ENCODE data around the gene ZNF789.

Gene ZNF789

DNA sequence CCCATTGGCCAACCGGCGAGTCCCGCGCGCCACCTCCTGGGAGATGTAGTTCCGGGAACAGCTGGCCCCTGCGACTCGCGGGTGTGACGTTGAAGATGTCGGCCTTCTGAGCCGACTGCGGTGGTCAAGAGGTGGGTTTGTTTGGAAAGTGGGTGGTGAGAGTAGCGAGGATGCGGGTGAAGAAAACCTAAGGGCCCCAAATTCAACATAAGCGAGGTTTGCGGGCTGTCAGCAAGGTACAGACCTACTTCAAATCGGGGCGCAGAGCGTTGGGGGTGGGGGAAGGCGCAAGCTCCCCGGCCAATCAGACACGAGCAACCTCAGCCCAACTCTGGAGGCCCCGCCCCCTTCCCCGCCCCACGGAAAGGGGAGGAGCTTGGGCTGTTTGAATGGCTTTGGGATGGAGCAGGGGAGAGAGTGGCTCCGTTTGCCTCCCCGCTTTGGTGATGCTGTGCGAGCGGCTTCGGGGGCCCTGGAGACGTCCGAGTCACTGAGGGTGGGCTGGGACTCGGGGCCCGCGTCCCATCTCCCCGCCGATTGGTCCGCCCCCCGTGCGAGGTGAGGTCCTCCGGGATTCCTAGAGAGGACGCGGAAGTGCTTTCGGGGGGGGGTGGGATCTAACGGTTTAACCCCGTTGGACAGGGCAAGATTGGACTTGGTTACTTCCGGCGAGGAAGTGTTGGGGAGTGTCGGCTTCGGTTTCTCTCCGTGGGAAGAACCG, 32.1 kb downstream of the ZNF789 start, which contains the start of gene ZKSCAN5:
ZKSCAN5 (plus strand) TSS at position 60 of the 721 bp plus-strand sequence. CDS start 1,383 bp downstream, outside the sequence.
- DNase-seq (ENCODE audit: low spot score) = peak; percentile 95

DNA sequence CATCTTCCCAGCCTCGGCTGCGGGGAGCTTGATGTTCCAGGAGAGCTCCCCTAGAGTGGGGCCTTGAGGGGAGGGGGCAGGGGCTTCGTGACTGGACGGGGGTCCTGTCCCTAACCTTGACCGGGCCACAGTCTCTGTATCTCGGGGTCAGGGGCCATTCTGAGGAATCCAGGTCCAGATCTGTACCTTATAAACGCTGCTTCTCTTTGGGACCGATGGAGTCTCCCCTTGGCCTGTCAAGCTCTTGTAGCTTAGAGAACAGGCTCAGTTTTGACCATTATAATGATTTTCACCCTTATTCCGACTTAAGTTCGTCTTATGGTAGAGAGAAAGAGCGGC, 32.6 kb downstream of the ZNF789 start:
- no peak for DNase-seq (ENCODE audit: low spot score)

GRCh38 chr7:99514050-99514449, 41.4 kb downstream of the ZNF789 start:
- DNase-seq (ENCODE audit: low spot score) = no peak

DNA sequence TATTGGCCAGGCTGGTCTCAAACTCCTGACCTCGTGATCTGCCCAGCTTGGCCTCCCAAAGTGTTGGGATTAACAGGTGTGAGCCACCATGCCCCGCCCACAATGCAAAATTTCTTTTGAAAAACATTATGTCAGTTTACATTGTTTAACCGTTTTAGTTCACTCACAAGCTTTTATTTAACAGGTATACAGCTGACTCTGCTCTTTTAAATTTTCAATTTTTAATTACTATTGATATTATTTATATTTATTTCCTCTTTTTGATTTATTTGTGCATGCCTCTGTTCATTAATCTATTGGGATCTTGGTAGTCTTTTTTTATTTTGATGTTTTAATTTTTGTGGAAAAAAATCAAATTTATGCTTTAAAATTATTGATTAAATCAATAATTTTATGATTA, 48.7 kb downstream of the ZNF789 start:
- DNase-seq (ENCODE audit: low spot score) = no peak

DNA sequence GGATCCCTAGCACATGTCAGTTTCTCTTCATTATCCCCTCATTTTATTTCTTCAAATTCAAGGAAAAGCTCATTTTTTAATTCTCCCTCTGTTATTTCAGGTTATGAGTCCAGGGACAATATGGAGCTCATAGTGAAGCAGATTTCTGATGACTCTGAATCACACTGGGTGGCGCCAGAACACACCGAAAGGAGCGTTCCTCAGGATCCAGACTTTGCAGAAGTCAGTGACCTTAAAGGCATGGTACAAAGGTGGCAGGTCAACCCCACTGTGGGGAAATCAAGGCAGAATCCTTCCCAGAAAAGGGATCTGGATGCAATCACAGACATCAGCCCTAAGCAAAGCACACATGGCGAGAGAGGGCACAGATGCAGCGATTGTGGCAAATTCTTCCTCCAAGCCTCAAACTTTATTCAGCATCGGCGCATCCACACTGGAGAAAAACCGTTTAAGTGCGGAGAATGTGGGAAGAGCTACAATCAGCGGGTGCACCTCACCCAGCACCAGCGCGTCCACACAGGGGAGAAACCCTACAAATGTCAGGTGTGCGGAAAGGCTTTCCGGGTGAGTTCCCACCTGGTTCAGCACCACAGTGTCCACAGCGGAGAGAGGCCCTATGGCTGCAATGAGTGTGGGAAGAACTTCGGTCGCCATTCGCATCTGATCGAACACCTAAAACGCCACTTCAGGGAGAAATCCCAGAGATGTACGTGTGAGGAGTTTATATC, 53.2 kb downstream of the ZNF789 start:
- no peak for DNase-seq (ENCODE audit: low spot score)

GRCh38 chr7:99531354-99531765, 58.7 kb downstream of the ZNF789 start:
- no peak for DNase-seq (ENCODE audit: low spot score)

DNA sequence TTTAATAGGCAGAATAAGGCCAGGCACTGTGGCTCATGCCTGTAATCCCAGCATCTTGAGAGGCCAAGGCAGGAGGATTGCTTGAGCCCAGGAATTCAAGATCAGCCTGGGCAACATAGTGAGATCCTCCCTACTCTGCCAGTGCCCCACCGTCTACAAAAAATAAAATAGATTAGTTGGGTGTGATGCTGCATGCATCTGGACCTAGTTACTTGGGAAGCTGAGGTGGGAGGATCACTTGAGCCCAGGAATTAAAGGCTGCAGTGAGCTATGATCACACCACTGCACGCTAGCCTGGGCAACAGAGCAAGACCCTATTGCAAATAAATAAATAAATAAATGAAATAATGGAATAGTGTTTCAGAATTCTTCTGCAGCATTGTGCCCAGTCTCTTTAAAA, 63.0 kb downstream of the ZNF789 start:
- DNase-seq (ENCODE audit: low spot score) = no peak

All from CD4-positive, alpha-beta T cell treated with Interleukin-6 at 100 ng/mL for 8 hours (primary cell).